ENCODE measurements around the gene CAPN13. TPM values are rescaled to one million over a fixed set of nuclear protein-coding genes. Genes with fewer than 3 reads are reported as not detected.

The CAPN13 gene
- polyA plus RNA-seq, 1 donor (not counting 4 experiments of a cell fraction or from before 2014, with no cell fraction given) = not detected

DNA sequence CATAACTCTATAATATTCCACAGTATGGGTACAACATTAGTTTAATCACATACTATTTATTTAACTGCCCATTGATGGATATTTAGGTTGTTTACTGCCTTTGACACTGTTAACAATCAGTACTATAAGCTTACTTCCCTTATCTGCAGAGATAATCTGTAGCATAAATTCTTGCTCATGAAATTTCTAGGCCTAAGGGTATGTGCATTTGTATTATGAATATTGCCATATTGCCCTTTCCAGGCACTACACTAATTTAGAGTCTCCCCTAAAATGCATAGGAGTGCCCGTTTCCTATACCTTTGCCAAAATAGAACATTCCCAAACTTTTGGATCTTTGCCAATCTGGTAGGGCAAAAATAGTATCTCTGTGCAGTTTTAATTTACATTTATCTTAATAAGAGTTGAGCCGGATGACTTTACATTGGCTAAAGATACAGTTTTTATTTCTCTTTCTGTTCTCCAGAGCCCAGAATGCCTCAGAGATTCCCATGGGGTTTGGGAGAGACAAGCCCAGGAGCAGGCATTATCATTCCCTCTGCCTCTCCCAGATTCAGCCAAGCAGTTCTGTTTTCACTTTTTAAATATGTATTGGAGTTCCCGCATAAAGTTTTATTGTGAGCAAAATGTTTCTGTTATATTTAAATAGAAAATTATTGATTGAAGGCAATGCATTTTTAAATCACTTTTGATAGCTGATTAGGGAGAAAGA is 102.8 kb downstream of the CAPN13 start:
- no peak for FAIRE-seq
- Histone ChIP-seq H3K79me2 (ENCODE audit: control insufficient read depth, insufficient read depth, low read length) (no peaks in the 10 kb centered on the region), H3K4me1 (ENCODE audit: control insufficient read depth, extremely low read depth, insufficient read depth, low read length) (no peaks in the 10 kb centered on the region), H2AFZ (ENCODE audit: control insufficient read depth, low read length) (no peak overlapping the region), H3K9me3 (ENCODE audit: control insufficient read depth, low read depth, low read length) (peaks cover 2% of the 10 kb centered on the region), H3K9me1 (ENCODE audit: control insufficient read depth, extremely low read depth, insufficient read depth, low read length) (no peaks in the 10 kb centered on the region), H3K4me2 (ENCODE audit: control insufficient read depth, extremely low read depth, insufficient read depth, low read depth, low read length) (no peak overlapping the region), H3K4me3 (ENCODE audit: control insufficient read depth in 2 of 3, extremely low read depth in 1 of 3, insufficient read depth in 2 of 3, low read depth in 1 of 3, low read length in 3 of 3) (no peak overlapping the region), H4K20me1 (ENCODE audit: control insufficient read depth, extremely low read depth, insufficient read depth, low read length) (no peaks in the 10 kb centered on the region), H3K36me3 (ENCODE audit: control insufficient read depth in 2 of 2, extremely low read depth in 1 of 2, insufficient read depth in 2 of 2, low read length in 2 of 2) (no peaks in the 10 kb centered on the region), H3K9ac (ENCODE audit: control insufficient read depth, extremely low read depth, insufficient read depth, low read length) (no peak overlapping the region), H3K27me3 (ENCODE audit: control insufficient read depth, extremely low read depth, insufficient read depth, low read length) (no peaks in the 10 kb centered on the region), H3K27ac (ENCODE audit: control insufficient read depth, insufficient read depth, low read length) (no peak overlapping the region)
- TF ChIP-seq CTCF (optimal IDR thresholded peaks at IDR 0.05 in 1 of 3, IDR thresholded peaks at IDR 0.05 in 1 of 3, conservative IDR thresholded peaks at IDR 0.05 in 1 of 3; ENCODE audit: extremely low read depth in 1 of 3, insufficient read depth in 2 of 3, low read length in 3 of 3) (no peak), EZH2 (IDR thresholded peaks at IDR 0.05; ENCODE audit: low read length) (no peak)
- no peak for DNase-seq (ENCODE audit: low read depth, low spot score)
- dilution Hi-C loops (cut with MboI; ENCODE audit: extremely low pct_ligation_motif_present, low sequenced_read_pairs) = no loop called here

DNA sequence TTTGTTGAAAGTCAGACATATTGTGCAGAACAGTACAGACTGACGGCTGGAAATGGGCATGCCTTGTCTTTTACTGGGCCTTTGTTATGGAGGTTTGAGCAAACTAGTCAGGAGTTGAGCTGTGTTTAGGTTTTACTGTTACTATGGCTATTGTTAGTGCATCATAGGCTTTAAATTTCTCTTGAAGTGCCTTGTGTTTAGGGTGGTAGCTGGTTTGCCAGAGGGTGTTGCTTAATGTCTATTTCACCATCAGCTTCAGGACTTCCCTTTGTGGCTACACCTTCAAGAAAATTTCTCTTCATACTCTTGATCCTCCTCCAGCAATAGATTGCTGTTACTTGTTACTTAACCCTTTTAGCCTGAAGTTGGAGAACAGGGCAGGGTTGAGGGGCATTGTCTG is 104.6 kb downstream of the CAPN13 start:
- Histone ChIP-seq H2AFZ (ENCODE audit: control insufficient read depth, low read length) (no peak overlapping the region), H3K9me3 (ENCODE audit: control insufficient read depth, low read depth, low read length) (peaks cover 2% of the 10 kb centered on the region), H3K4me3 (ENCODE audit: control insufficient read depth in 2 of 3, extremely low read depth in 1 of 3, insufficient read depth in 2 of 3, low read depth in 1 of 3, low read length in 3 of 3) (no peak overlapping the region), H3K36me3 (ENCODE audit: control insufficient read depth in 2 of 2, extremely low read depth in 1 of 2, insufficient read depth in 2 of 2, low read length in 2 of 2) (no peaks in the 10 kb centered on the region), H3K9ac (ENCODE audit: control insufficient read depth, extremely low read depth, insufficient read depth, low read length) (no peak overlapping the region), H3K4me2 (ENCODE audit: control insufficient read depth, extremely low read depth, insufficient read depth, low read depth, low read length) (no peak overlapping the region), H4K20me1 (ENCODE audit: control insufficient read depth, extremely low read depth, insufficient read depth, low read length) (no peaks in the 10 kb centered on the region), H3K27ac (ENCODE audit: control insufficient read depth, insufficient read depth, low read length) (no peak overlapping the region), H3K27me3 (ENCODE audit: control insufficient read depth, extremely low read depth, insufficient read depth, low read length) (no peaks in the 10 kb centered on the region), H3K9me1 (ENCODE audit: control insufficient read depth, extremely low read depth, insufficient read depth, low read length) (no peaks in the 10 kb centered on the region), H3K79me2 (ENCODE audit: control insufficient read depth, insufficient read depth, low read length) (no peaks in the 10 kb centered on the region), H3K4me1 (ENCODE audit: control insufficient read depth, extremely low read depth, insufficient read depth, low read length) (no peaks in the 10 kb centered on the region)
- dilution Hi-C loops (cut with MboI; ENCODE audit: extremely low pct_ligation_motif_present, low sequenced_read_pairs) = no loop called here
- FAIRE-seq (no peak), DNase-seq (ENCODE audit: low read depth, low spot score) (no peak)
- no peak for TF ChIP-seq EZH2 (IDR thresholded peaks at IDR 0.05; ENCODE audit: low read length)
- no peak for TF ChIP-seq CTCF (optimal IDR thresholded peaks at IDR 0.05 in 1 of 3, IDR thresholded peaks at IDR 0.05 in 1 of 3, conservative IDR thresholded peaks at IDR 0.05 in 1 of 3; ENCODE audit: extremely low read depth in 1 of 3, insufficient read depth in 2 of 3, low read length in 3 of 3)

Measured in keratinocyte (primary cell).